ENCODE results near the gene GPR137. TPM values are rescaled to one million over a fixed set of nuclear protein-coding genes. Genes with fewer than 3 reads are reported as not detected.

GPR137 gene
- total RNA-seq, 1 experiment from 2014 or later: 20.0 TPM

DNA sequence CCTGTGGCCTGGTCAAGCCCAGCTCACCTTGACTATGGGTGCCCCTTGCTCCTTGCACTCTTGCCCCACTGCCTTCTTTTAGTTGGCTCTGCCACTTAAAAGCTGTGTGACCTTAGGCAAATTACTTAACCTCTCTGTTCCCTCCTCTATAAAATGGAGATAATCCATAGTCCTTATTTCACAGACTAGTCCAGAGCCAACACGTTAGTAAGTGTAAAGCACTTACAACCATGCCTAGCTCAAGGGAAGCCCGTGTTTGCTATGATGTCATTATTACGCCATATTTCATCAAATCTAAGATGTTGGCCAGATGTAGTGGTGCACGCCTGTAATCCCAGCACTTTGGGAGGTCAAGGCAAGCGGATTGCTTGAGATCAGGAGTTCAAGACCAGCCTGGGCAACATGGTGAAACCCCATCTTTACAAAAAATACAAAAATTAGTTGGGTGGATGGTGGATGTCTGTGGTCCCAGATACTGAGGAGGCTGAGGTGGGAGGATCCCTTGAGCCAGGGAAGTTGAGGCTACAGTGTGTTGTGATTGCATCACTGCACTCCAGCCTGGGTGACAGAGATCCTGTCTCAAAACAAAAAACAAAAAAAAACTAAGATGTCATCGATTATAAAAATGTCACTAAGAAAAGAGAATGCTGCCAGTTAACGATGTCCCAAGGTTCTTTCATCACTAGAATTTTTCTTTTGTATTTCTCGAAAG, 52.0 kb downstream of the GPR137 start:
- no peak for DNase-seq (ENCODE audit: extremely low read depth, low read depth)

DNA sequence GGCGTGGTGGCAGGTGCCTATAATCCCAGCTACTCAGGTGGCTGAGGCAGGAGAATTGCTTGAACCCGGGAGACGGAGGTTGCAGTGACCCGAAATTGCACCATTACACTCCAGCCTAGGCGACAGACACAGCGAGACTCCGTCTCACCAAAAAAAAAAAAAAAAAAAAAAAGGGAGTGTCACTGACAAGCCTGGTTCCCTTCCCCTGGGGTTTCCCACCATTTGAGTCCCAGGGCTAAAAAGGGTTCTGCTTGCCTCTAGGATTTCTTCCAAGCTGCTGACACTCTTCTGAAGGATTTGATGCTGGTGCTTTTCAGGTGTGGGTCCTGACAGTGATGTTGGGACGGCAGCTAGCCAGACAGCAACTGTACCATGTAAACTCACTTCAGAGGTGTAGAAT, 53.1 kb downstream of the GPR137 start:
- DNase-seq (ENCODE audit: extremely low read depth, low read depth): no peak

Small RNA genes lying within 50 kb of the gene (small RNA-seq; reads per million reads assigned to genes)
- gene RF00019: 0 reads per million in 2 experiments

Other genes with a start within 250 kb of the GPR137 start
- gene FLRT1, start 249.9 kb upstream of the GPR137 start, total RNA-seq (2014; rRNA removed; shearing (Covaris generic)): 2.7 and 3.0 TPM in 2 replicates
- 29.3 and 32.2 TPM in 2 replicates for gene MACROD1, start 119.7 kb upstream of the GPR137 start, total RNA-seq (2014; rRNA removed; shearing (Covaris generic))
- gene STIP1, start 99.7 kb upstream of the GPR137 start, total RNA-seq (2014; rRNA removed; shearing (Covaris generic)): 147 and 154 TPM in 2 replicates
- gene FERMT3, start 79.1 kb upstream of the GPR137 start, total RNA-seq (2014; rRNA removed; shearing (Covaris generic)): 55.8 and 60.2 TPM in 2 replicates
- 14.5 and 19.4 TPM in 2 replicates for gene TRPT1, start 59.7 kb upstream of the GPR137 start, total RNA-seq (2014; rRNA removed; shearing (Covaris generic))
- 24.6 and 27.5 TPM in 2 replicates for gene NUDT22, start 59.6 kb upstream of the GPR137 start, total RNA-seq (2014; rRNA removed; shearing (Covaris generic))
- gene DNAJC4, start 55.3 kb upstream of the GPR137 start, total RNA-seq (2014; rRNA removed; shearing (Covaris generic)): 7.9 and 8.7 TPM in 2 replicates
- 8.7 and 10.9 TPM in 2 replicates for gene VEGFB, start 51.3 kb upstream of the GPR137 start, total RNA-seq (2014; rRNA removed; shearing (Covaris generic))
- 57.6 and 61.0 TPM in 2 replicates for gene FKBP2, start 44.8 kb upstream of the GPR137 start, total RNA-seq (2014; rRNA removed; shearing (Covaris generic))
- gene PPP1R14B, start 38.9 kb upstream of the GPR137 start, total RNA-seq (2014; rRNA removed; shearing (Covaris generic)): 184 and 245 TPM in 2 replicates
- gene PLCB3, start 34.3 kb upstream of the GPR137 start, total RNA-seq (2014; rRNA removed; shearing (Covaris generic)): 15.4 and 16.2 TPM in 2 replicates
- 66.2 and 68.0 TPM in 2 replicates for gene BAD, start 1.2 kb upstream of the GPR137 start, total RNA-seq (2014; rRNA removed; shearing (Covaris generic))
- 0.10 TPM in 1 of 2 replicates, not detected in the other for gene KCNK4, start 5.5 kb downstream of the GPR137 start, total RNA-seq (2014; rRNA removed; shearing (Covaris generic))
- 0.59 and 2.0 TPM in 2 replicates for gene CATSPERZ, start 14.5 kb downstream of the GPR137 start, total RNA-seq (2014; rRNA removed; shearing (Covaris generic))
- 42.2 and 52.8 TPM in 2 replicates for gene ESRRA, start 19.7 kb downstream of the GPR137 start, total RNA-seq (2014; rRNA removed; shearing (Covaris generic))
- 202 and 230 TPM in 2 replicates for gene TRMT112, start 31.7 kb downstream of the GPR137 start, total RNA-seq (2014; rRNA removed; shearing (Covaris generic))
- 205 and 210 TPM in 2 replicates for gene PRDX5, start 32.3 kb downstream of the GPR137 start, total RNA-seq (2014; rRNA removed; shearing (Covaris generic))
- 2.8 and 3.7 TPM in 2 replicates for gene CCDC88B, start 54.4 kb downstream of the GPR137 start, total RNA-seq (2014; rRNA removed; shearing (Covaris generic))
- gene RPS6KA4, start 73.3 kb downstream of the GPR137 start, total RNA-seq (2014; rRNA removed; shearing (Covaris generic)): 15.1 and 16.8 TPM in 2 replicates

Data from NCI-H460 (cell line).